Measurements from ENCODE around the gene ADD3.

ADD3 gene

DNA sequence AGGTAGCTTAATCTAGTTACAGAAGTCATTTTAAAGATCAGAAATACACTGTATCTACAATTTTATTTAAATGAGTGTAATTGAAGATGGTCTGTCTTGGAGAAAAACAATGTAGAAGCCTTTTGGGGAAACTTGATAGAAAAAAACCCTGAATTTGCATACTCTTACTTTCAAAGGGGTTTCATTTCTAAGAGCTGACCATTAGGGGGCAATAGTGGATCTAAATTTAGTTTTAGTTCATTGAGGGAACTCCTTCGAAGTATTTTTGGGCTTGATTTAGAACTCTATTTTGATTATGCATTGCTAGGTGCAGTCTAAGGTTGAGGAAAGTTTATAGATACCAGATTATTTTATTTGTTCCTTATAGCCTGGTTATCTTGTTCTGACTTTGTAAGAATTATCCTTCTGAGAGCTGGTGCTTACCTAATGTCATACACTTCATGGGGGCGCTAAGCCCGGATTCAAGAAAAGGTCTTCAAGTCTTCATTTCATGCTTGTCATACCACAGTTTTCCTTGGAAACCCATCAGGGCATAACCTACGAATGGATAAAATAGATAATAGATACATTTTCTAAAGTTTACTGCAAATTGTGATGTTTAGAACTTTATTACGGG lies 130.5 kb downstream of the ADD3 start:
- peaks cover 16% of the 10 kb centered on the region for H3K4me1 ChIP-seq (ENCODE audit: insufficient read depth, low read length, severe bottlenecking)
- H3K36me3 ChIP-seq (ENCODE audit: insufficient read depth, low read length) = peaks cover 16% of the 10 kb centered on the region; the same call in 1 of the 2 replicates
- no peak overlapping the region for H3K9ac ChIP-seq (ENCODE audit: low read length)
- no peaks in the 10 kb centered on the region for H3K9me2 ChIP-seq (ENCODE audit: low read depth, low read length)
- H2AFZ ChIP-seq (ENCODE audit: low read length) = no peak overlapping the region
- H4K20me1 ChIP-seq (ENCODE audit: insufficient read depth, low read length) = no peaks in the 10 kb centered on the region
- H3K79me2 ChIP-seq (ENCODE audit: insufficient read depth, low read length) = no peaks in the 10 kb centered on the region
- H3F3A ChIP-seq (ENCODE audit: insufficient read depth, low read length) = peaks cover 6% of the 10 kb centered on the region; the same call in 1 of the 2 replicates
- no peaks in the 10 kb centered on the region for H3K9me3 ChIP-seq (ENCODE audit: low read length)
- no peak overlapping the region for H3K4me2 ChIP-seq (ENCODE audit: low read length)
- TF ChIP-seq EZH2 (IDR thresholded peaks at IDR 0.05; ENCODE audit: borderline replicate concordance, low read length) = no peak
- TF ChIP-seq, protein P1, sequence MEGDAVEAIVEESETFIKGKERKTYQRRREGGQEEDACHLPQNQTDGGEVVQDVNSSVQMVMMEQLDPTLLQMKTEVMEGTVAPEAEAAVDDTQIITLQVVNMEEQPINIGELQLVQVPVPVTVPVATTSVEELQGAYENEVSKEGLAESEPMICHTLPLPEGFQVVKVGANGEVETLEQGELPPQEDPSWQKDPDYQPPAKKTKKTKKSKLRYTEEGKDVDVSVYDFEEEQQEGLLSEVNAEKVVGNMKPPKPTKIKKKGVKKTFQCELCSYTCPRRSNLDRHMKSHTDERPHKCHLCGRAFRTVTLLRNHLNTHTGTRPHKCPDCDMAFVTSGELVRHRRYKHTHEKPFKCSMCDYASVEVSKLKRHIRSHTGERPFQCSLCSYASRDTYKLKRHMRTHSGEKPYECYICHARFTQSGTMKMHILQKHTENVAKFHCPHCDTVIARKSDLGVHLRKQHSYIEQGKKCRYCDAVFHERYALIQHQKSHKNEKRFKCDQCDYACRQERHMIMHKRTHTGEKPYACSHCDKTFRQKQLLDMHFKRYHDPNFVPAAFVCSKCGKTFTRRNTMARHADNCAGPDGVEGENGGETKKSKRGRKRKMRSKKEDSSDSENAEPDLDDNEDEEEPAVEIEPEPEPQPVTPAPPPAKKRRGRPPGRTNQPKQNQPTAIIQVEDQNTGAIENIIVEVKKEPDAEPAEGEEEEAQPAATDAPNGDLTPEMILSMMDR (IDR thresholded peaks at IDR 0.05; ENCODE audit: low read length) = peak; percentile 71
- no peak overlapping the region for H3K4me3 ChIP-seq (ENCODE audit: low read depth, low read length, poor library complexity, severe bottlenecking)
- peak overlapping the region; percentile 36 for H3K27ac ChIP-seq (ENCODE audit: low read depth, low read length, poor library complexity, severe bottlenecking)
- H3K27me3 ChIP-seq (ENCODE audit: insufficient read depth, low read length) = no peaks in the 10 kb centered on the region

DNA sequence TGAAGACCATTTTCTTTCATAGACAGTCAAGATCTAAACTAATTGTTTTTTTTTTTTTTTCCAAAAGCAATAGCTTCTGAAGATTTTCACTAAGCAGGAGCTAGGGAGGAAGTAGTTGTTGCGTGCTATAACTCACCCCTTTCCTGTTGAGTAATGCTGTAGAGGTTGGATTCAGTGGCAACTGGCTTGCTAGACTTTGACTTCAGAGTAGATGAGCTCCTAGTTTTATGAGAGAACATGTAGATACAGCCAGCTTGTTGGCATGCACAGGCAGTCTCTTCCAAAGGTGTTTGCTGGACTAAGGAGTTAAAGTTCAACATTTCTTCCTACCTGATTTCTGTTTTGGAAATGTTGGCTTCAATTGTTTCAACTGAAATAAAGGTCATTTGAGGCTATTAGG lies 133.4 kb downstream of the ADD3 start:
- Histone ChIP-seq H3K4me3 (ENCODE audit: low read depth, low read length, poor library complexity, severe bottlenecking) (no peak overlapping the region), H3K9me2 (ENCODE audit: low read depth, low read length) (no peaks in the 10 kb centered on the region), H3K36me3 (ENCODE audit: insufficient read depth, low read length) (no peaks in the 10 kb centered on the region), H3K9me3 (ENCODE audit: low read length) (no peaks in the 10 kb centered on the region), H3K79me2 (ENCODE audit: insufficient read depth, low read length) (no peaks in the 10 kb centered on the region), H3K4me2 (ENCODE audit: low read length) (no peak overlapping the region), H3F3A (ENCODE audit: insufficient read depth, low read length) (peaks cover 6% of the 10 kb centered on the region; the same call in 1 of the 2 replicates), H3K4me1 (ENCODE audit: insufficient read depth, low read length, severe bottlenecking) (peaks cover 20% of the 10 kb centered on the region), H2AFZ (ENCODE audit: low read length) (no peak overlapping the region), H3K9ac (ENCODE audit: low read length) (no peak overlapping the region), H3K27me3 (ENCODE audit: insufficient read depth, low read length) (no peaks in the 10 kb centered on the region), H3K27ac (ENCODE audit: low read depth, low read length, poor library complexity, severe bottlenecking) (no peak overlapping the region), H4K20me1 (ENCODE audit: insufficient read depth, low read length) (no peaks in the 10 kb centered on the region)
- no peak for TF ChIP-seq EZH2 (IDR thresholded peaks at IDR 0.05; ENCODE audit: borderline replicate concordance, low read length)
- TF ChIP-seq, protein P1 (IDR thresholded peaks at IDR 0.05; ENCODE audit: low read length) = no peak

DNA sequence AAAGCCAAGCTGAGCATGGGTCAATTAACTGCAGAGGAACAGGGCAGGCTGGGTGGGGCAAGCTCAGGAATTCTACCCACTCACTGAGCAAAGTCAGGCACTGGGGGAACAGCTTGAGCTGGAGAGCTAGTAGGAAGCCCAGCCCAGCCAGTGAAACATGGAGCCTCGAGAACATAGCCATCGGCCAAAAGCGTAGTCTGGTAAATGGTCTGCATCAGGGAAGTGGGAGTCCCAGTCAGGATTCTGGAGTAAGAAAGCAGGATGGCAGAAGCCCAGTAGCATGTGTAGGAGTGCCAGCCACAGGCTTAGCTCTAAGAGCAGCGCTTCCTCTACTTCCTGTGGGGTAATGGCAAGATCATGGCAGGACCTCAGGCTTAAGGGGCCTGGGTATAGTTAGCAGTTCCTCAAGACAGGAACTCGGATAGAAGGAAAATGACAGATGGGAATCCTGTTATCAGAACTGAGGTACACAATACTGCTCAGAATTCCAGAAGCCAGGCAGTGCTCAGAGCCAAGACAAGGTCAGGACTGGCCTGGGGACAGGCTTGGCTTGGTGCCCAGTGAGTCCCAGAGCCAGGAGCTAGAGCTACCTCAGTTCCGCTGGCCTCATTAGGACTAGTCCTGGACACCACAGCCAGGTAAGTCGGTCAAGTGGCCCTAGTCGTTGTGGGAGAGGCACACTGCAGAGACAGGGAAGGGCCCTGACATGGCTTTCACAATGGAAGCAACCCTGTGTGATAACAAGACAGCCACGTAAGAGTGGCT lies 134.3 kb downstream of the ADD3 start:
- peaks cover 20% of the 10 kb centered on the region for H3K4me1 ChIP-seq (ENCODE audit: insufficient read depth, low read length, severe bottlenecking)
- H3K9me3 ChIP-seq (ENCODE audit: low read length) = no peaks in the 10 kb centered on the region
- H3K36me3 ChIP-seq (ENCODE audit: insufficient read depth, low read length) = no peaks in the 10 kb centered on the region
- no peak overlapping the region for H3K4me2 ChIP-seq (ENCODE audit: low read length)
- no peak overlapping the region for H3K27ac ChIP-seq (ENCODE audit: low read depth, low read length, poor library complexity, severe bottlenecking)
- H2AFZ ChIP-seq (ENCODE audit: low read length) = no peak overlapping the region
- no peak overlapping the region for H3K9ac ChIP-seq (ENCODE audit: low read length)
- no peaks in the 10 kb centered on the region for H3K27me3 ChIP-seq (ENCODE audit: insufficient read depth, low read length)
- H3K9me2 ChIP-seq (ENCODE audit: low read depth, low read length) = no peaks in the 10 kb centered on the region
- H3K79me2 ChIP-seq (ENCODE audit: insufficient read depth, low read length) = no peaks in the 10 kb centered on the region
- H3K4me3 ChIP-seq (ENCODE audit: low read depth, low read length, poor library complexity, severe bottlenecking) = no peak overlapping the region
- no peaks in the 10 kb centered on the region for H4K20me1 ChIP-seq (ENCODE audit: insufficient read depth, low read length)
- TF ChIP-seq, protein P1 (IDR thresholded peaks at IDR 0.05; ENCODE audit: low read length) = no peak
- no peak for TF ChIP-seq EZH2 (IDR thresholded peaks at IDR 0.05; ENCODE audit: borderline replicate concordance, low read length)
- H3F3A ChIP-seq (ENCODE audit: insufficient read depth, low read length) = peaks cover 6% of the 10 kb centered on the region; the same call in 1 of the 2 replicates
